ENCODE data around the gene MSANTD1. TPM values are rescaled to one million over a fixed set of nuclear protein-coding genes. Genes with fewer than 3 reads are reported as not detected.

The MSANTD1 gene
- total and polyA plus RNA-seq, 7 donors: 0.11 to 0.94 (median 0.34) TPM

DNA sequence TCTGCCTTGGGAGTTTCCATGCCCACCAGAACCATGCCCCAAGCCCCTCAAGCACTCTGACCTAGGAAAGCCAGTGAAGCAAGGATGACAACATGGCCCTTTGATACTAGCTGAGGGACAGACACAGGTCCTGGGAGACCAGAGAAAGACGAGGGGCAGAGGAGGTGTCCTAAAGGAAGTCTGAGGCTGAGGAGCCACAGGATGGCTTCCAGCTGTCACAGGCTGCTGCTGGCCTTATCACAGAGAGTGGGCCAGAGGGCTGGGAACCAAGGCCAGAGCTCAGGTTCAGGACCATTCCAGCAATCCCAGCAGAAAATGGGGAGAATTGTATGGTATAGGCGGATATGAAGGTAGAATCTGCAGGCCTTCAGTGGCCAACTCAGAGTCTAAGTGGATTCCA lies 31.7 kb upstream of the MSANTD1 start:
- Histone ChIP-seq H3K9me3 (no peaks in the 10 kb centered on the region), H3K4me3 (no peak overlapping the region), H3K4me1 (peaks cover 27% of the 10 kb centered on the region), H3K36me3 (ENCODE audit: insufficient read depth in 1 of 2, low read depth in 1 of 2) (peaks cover 10 to 95% of the 10 kb centered on the region in 2 donors), H3K27ac (no peak overlapping the region), H3K27me3 (ENCODE audit: insufficient read depth in 3 of 3, low read length in 2 of 3) (no peaks in the 10 kb centered on the region)
- intact Hi-C loops (cut with DNase I): no loop called here
- DNase-seq: peak in 1 of 2 donors; percentile 15
- 88 to 94% (median 90%) methylated on average over 2 of the region's 2 CpGs for WGBS, 3 donors
- TF ChIP-seq, protein P1, sequence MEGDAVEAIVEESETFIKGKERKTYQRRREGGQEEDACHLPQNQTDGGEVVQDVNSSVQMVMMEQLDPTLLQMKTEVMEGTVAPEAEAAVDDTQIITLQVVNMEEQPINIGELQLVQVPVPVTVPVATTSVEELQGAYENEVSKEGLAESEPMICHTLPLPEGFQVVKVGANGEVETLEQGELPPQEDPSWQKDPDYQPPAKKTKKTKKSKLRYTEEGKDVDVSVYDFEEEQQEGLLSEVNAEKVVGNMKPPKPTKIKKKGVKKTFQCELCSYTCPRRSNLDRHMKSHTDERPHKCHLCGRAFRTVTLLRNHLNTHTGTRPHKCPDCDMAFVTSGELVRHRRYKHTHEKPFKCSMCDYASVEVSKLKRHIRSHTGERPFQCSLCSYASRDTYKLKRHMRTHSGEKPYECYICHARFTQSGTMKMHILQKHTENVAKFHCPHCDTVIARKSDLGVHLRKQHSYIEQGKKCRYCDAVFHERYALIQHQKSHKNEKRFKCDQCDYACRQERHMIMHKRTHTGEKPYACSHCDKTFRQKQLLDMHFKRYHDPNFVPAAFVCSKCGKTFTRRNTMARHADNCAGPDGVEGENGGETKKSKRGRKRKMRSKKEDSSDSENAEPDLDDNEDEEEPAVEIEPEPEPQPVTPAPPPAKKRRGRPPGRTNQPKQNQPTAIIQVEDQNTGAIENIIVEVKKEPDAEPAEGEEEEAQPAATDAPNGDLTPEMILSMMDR (IDR thresholded peaks at IDR 0.05): no peak
- ATAC-seq: no peak

- DNase-seq (peak in 1 of 2 donors; percentile 19), ATAC-seq (no peak)
- Histone ChIP-seq H3K4me1 (peaks cover 30% of the 10 kb centered on the region), H3K27me3 (ENCODE audit: insufficient read depth in 3 of 3, low read length in 2 of 3) (no peaks in the 10 kb centered on the region), H3K36me3 (ENCODE audit: insufficient read depth in 1 of 2, low read depth in 1 of 2) (peaks cover 6 to 94% of the 10 kb centered on the region in 2 donors), H3K27ac (no peak overlapping the region), H3K9me3 (no peaks in the 10 kb centered on the region), H3K4me3 (no peak overlapping the region)
- intact Hi-C loops (cut with DNase I): no loop called here
- WGBS, 3 donors: 94 to 97% (median 94%) methylated on average over 16 of the region's 16 CpGs
- TF ChIP-seq, protein P1 (IDR thresholded peaks at IDR 0.05): no peak
Measured at GRCh38 chr4:3217771-3218170, 31.2 kb upstream of the MSANTD1 start.

GRCh38 chr4:3218824-3219760 lies 29.9 kb upstream of the MSANTD1 start:
- Histone ChIP-seq H3K9me3 (no peaks in the 10 kb centered on the region), H3K36me3 (ENCODE audit: insufficient read depth in 1 of 2, low read depth in 1 of 2) (peaks cover 0 to 94% of the 10 kb centered on the region in 2 donors), H3K4me3 (no peak overlapping the region), H3K27ac (peak overlapping the region; percentile 23), H3K4me1 (peaks cover 30% of the 10 kb centered on the region), H3K27me3 (ENCODE audit: insufficient read depth in 3 of 3, low read length in 2 of 3) (no peaks in the 10 kb centered on the region)
- peak; percentile 2 to 32 for DNase-seq
- ATAC-seq: no peak
- TF ChIP-seq, protein P1 (IDR thresholded peaks at IDR 0.05): no peak
- WGBS, 3 donors: 91 to 97% (median 94%) methylated on average over 20 of the region's 20 CpGs
- intact Hi-C loops (cut with DNase I): no loop called here

- ATAC-seq (no peak), DNase-seq (peak; percentile 2 to 48)
- WGBS, 3 donors: 70 to 73% (median 72%) methylated on average over 9 of the region's 9 CpGs
Measured at GRCh38 chr4:3219761-3220475, 29.0 kb upstream of the MSANTD1 start.

More at GRCh38 chr4:3219761-3220475, 29.0 kb upstream of the MSANTD1 start:
- Histone ChIP-seq H3K27me3 (ENCODE audit: insufficient read depth in 3 of 3, low read length in 2 of 3) (no peaks in the 10 kb centered on the region), H3K4me3 (no peak overlapping the region), H3K9me3 (no peaks in the 10 kb centered on the region), H3K36me3 (ENCODE audit: insufficient read depth in 1 of 2, low read depth in 1 of 2) (peaks cover 0 to 94% of the 10 kb centered on the region in 2 donors), H3K27ac (peak overlapping the region; percentile 69), H3K4me1 (peaks cover 30% of the 10 kb centered on the region)
- intact Hi-C loops (cut with DNase I): no loop called here
- TF ChIP-seq, protein P1 (IDR thresholded peaks at IDR 0.05): no peak

All from psoas muscle (tissue), 8 donors.